BLaER1 (cell line): Measurements from ENCODE around the gene TMEM178B.

Experiments used
- H3K27ac ChIP-seq: shearing (Covaris generic); formaldehyde crosslinking; 2 replicates; pipeline ENCODE4 v1.8.1; 2022
- H3K27me3 ChIP-seq: shearing (Covaris generic); formaldehyde crosslinking; 2 replicates; pipeline ENCODE4 v1.8.1; 2022
- H3K36me3 ChIP-seq: shearing (Covaris generic); formaldehyde crosslinking; 2 replicates; pipeline ENCODE4 v1.8.1; 2022
- H3K4me1 ChIP-seq: shearing (Covaris generic); formaldehyde crosslinking; 2 replicates; pipeline ENCODE4 v1.8.1; 2022
- H3K4me2 ChIP-seq: shearing (Covaris generic); formaldehyde crosslinking; 2 replicates; pipeline ENCODE4 v1.8.1; 2022
- H3K4me3 ChIP-seq: shearing (Covaris generic); formaldehyde crosslinking; 2 replicates; pipeline ENCODE4 v1.8.1; 2022
- H3K9ac ChIP-seq: shearing (Covaris generic); formaldehyde crosslinking; 2 replicates; pipeline ENCODE4 v1.8.1; 2022
- H3K9me3 ChIP-seq: shearing (Covaris generic); formaldehyde crosslinking; 2 replicates; pipeline ENCODE4 v1.8.1; 2022
- H4K20me1 ChIP-seq: shearing (Covaris generic); formaldehyde crosslinking; 2 replicates; pipeline ENCODE4 v1.8.1; 2022
- Cebpa-rat ChIP-seq: shearing (Covaris generic); IDR thresholded peaks from 2 replicates; pipeline ENCODE4 v1.8.1; 2022

The TMEM178B gene

GRCh38 chr7:141421306-141421705 lies 347.4 kb downstream of the TMEM178B start:
- Histone ChIP-seq H4K20me1 (no peaks in the 10 kb centered on the region), H3K27ac (no peak overlapping the region), H3K9ac (no peak overlapping the region), H3K4me1 (peaks cover 10% of the 10 kb centered on the region), H3K4me3 (no peak overlapping the region), H3K4me2 (no peak overlapping the region), H3K36me3 (no peaks in the 10 kb centered on the region), H3K27me3 (no peaks in the 10 kb centered on the region), H3K9me3 (no peaks in the 10 kb centered on the region)
- TF ChIP-seq Cebpa-rat: no peak

GRCh38 chr7:141427134-141427533 lies 353.3 kb downstream of the TMEM178B start:
- Histone ChIP-seq H3K9ac (no peak overlapping the region), H4K20me1 (no peaks in the 10 kb centered on the region), H3K27ac (no peak overlapping the region), H3K36me3 (no peaks in the 10 kb centered on the region), H3K9me3 (peaks cover 12% of the 10 kb centered on the region), H3K4me2 (no peak overlapping the region), H3K4me3 (no peak overlapping the region), H3K4me1 (peaks cover 10% of the 10 kb centered on the region), H3K27me3 (no peaks in the 10 kb centered on the region)
- no peak for TF ChIP-seq Cebpa-rat

- Histone ChIP-seq H3K4me1 (peaks cover 8% of the 10 kb centered on the region), H3K4me2 (no peak overlapping the region), H3K27ac (no peak overlapping the region), H4K20me1 (no peaks in the 10 kb centered on the region), H3K4me3 (no peak overlapping the region), H3K9me3 (peaks cover 12% of the 10 kb centered on the region), H3K27me3 (no peaks in the 10 kb centered on the region), H3K36me3 (no peaks in the 10 kb centered on the region), H3K9ac (no peak overlapping the region)
- no peak for TF ChIP-seq Cebpa-rat
Measured at GRCh38 chr7:141430455-141431139, 356.7 kb downstream of the TMEM178B start.

- H3K36me3 ChIP-seq: no peaks in the 10 kb centered on the region
- H3K4me1 ChIP-seq: peaks cover 8% of the 10 kb centered on the region
- no peak for TF ChIP-seq Cebpa-rat
- no peaks in the 10 kb centered on the region for H4K20me1 ChIP-seq
- H3K9me3 ChIP-seq: peaks cover 12% of the 10 kb centered on the region
- no peak overlapping the region for H3K4me3 ChIP-seq
- H3K27ac ChIP-seq: no peak overlapping the region
- H3K4me2 ChIP-seq: no peak overlapping the region
- H3K9ac ChIP-seq: no peak overlapping the region
- H3K27me3 ChIP-seq: no peaks in the 10 kb centered on the region
Measured at GRCh38 chr7:141431140-141431479, 357.2 kb downstream of the TMEM178B start.

GRCh38 chr7:141431711-141432110 lies 357.8 kb downstream of the TMEM178B start:
- peaks cover 12% of the 10 kb centered on the region for H3K9me3 ChIP-seq
- H4K20me1 ChIP-seq: no peaks in the 10 kb centered on the region
- H3K9ac ChIP-seq: no peak overlapping the region
- no peak for TF ChIP-seq Cebpa-rat
- no peak overlapping the region for H3K4me3 ChIP-seq
- no peak overlapping the region for H3K4me2 ChIP-seq
- H3K36me3 ChIP-seq: no peaks in the 10 kb centered on the region
- no peak overlapping the region for H3K27ac ChIP-seq
- no peaks in the 10 kb centered on the region for H3K27me3 ChIP-seq
- H3K4me1 ChIP-seq: peaks cover 13% of the 10 kb centered on the region

- no peaks in the 10 kb centered on the region for H3K36me3 ChIP-seq
- H3K27me3 ChIP-seq: no peaks in the 10 kb centered on the region
- TF ChIP-seq Cebpa-rat: no peak
- H3K9me3 ChIP-seq: no peaks in the 10 kb centered on the region
- no peak overlapping the region for H3K4me3 ChIP-seq
- no peak overlapping the region for H3K27ac ChIP-seq
- H3K4me1 ChIP-seq: peaks cover 20% of the 10 kb centered on the region
- no peak overlapping the region for H3K9ac ChIP-seq
- H3K4me2 ChIP-seq: no peak overlapping the region
- H4K20me1 ChIP-seq: no peaks in the 10 kb centered on the region
Measured at GRCh38 chr7:141433698-141434097, 359.8 kb downstream of the TMEM178B start.

- H3K27ac ChIP-seq: no peak overlapping the region
- H3K9ac ChIP-seq: no peak overlapping the region
- H3K27me3 ChIP-seq: no peaks in the 10 kb centered on the region
- H4K20me1 ChIP-seq: no peaks in the 10 kb centered on the region
- peaks cover 20% of the 10 kb centered on the region for H3K4me1 ChIP-seq
- no peaks in the 10 kb centered on the region for H3K36me3 ChIP-seq
- H3K4me2 ChIP-seq: peak overlapping the region; percentile 63
- H3K4me3 ChIP-seq: no peak overlapping the region
- no peak for TF ChIP-seq Cebpa-rat
- no peaks in the 10 kb centered on the region for H3K9me3 ChIP-seq
Measured at GRCh38 chr7:141436139-141436538, 362.3 kb downstream of the TMEM178B start.

- Histone ChIP-seq H3K9me3 (no peaks in the 10 kb centered on the region), H3K4me3 (no peak overlapping the region), H4K20me1 (no peaks in the 10 kb centered on the region), H3K27me3 (no peaks in the 10 kb centered on the region), H3K27ac (no peak overlapping the region), H3K4me1 (peaks cover 20% of the 10 kb centered on the region), H3K9ac (no peak overlapping the region), H3K36me3 (no peaks in the 10 kb centered on the region), H3K4me2 (peak overlapping the region; percentile 63)
- no peak for TF ChIP-seq Cebpa-rat
Measured at GRCh38 chr7:141436575-141437075, 362.8 kb downstream of the TMEM178B start.

- Histone ChIP-seq H3K27ac (no peak overlapping the region), H3K4me3 (no peak overlapping the region), H3K4me2 (no peak overlapping the region), H4K20me1 (no peaks in the 10 kb centered on the region), H3K4me1 (peaks cover 20% of the 10 kb centered on the region), H3K9ac (no peak overlapping the region), H3K9me3 (no peaks in the 10 kb centered on the region), H3K27me3 (no peaks in the 10 kb centered on the region), H3K36me3 (no peaks in the 10 kb centered on the region)
- no peak for TF ChIP-seq Cebpa-rat
Measured at GRCh38 chr7:141439164-141439563, 365.3 kb downstream of the TMEM178B start.

- H3K4me3 ChIP-seq: no peak overlapping the region
- H3K27ac ChIP-seq: no peak overlapping the region
- no peaks in the 10 kb centered on the region for H3K9me3 ChIP-seq
- TF ChIP-seq Cebpa-rat: no peak
- H3K36me3 ChIP-seq: no peaks in the 10 kb centered on the region
- H3K4me2 ChIP-seq: no peak overlapping the region
- no peaks in the 10 kb centered on the region for H3K27me3 ChIP-seq
- H3K9ac ChIP-seq: no peak overlapping the region
- peaks cover 20% of the 10 kb centered on the region for H3K4me1 ChIP-seq
- no peaks in the 10 kb centered on the region for H4K20me1 ChIP-seq
Measured at GRCh38 chr7:141439776-141440175, 365.9 kb downstream of the TMEM178B start.
